Neutrophil (primary cell): ENCODE data around the gene AOPEP.

Experiments used
- H3K27ac ChIP-seq: fragments of 200-600 bp; sonication (generic); 2 replicates; pipeline ENCODE4 v1.5.1; 2016; ENCODE audit warnings: mild to moderate bottlenecking, moderate library complexity
- H3K27me3 ChIP-seq: fragments of 200-600 bp; sonication (generic); 2 replicates; pipeline ENCODE4 v1.6.0; 2016; ENCODE audit warnings: mild to moderate bottlenecking
- H3K36me3 ChIP-seq: fragments of 200-600 bp; sonication (generic); 2 replicates; pipeline ENCODE4 v1.5.1; 2017
- H3K4me1 ChIP-seq, 2 experiments: fragments of 200-600 bp in 1 of 2; sonication (generic) in 1 of 2; 1 replicate in 1 of 2; 2 replicates in 1 of 2; pipeline versions ENCODE4 v1.5.1 to v1.6.1; 2013 to 2016; ENCODE audit warnings: low read depth in 1 of 2, low read length in 1 of 2, mild to moderate bottlenecking in 1 of 2, moderate library complexity in 1 of 2; ENCODE audit not compliant: control insufficient read depth in 1 of 2, insufficient read depth in 1 of 2
- H3K4me3 ChIP-seq, 2 experiments: fragments of 200-600 bp in 1 of 2; sonication (generic) in 1 of 2; 1 replicate in 1 of 2; 2 replicates in 1 of 2; pipeline ENCODE4 v1.5.1; 2013 to 2016; ENCODE audit warnings: low read depth in 1 of 2, low read length in 1 of 2, mild to moderate bottlenecking in 1 of 2, moderate library complexity in 1 of 2
- H3K9me3 ChIP-seq: fragments of 200-600 bp; sonication (generic); 2 replicates; pipeline ENCODE4 v1.5.1; 2016
- TF ChIP-seq, protein P1 (sequence below): fragments of 200-600 bp; sonication (generic); IDR thresholded peaks from 2 replicates; pipeline ENCODE4 v1.5.1; 2016; ENCODE audit warnings: antibody characterized with exemption

The AOPEP gene

DNA sequence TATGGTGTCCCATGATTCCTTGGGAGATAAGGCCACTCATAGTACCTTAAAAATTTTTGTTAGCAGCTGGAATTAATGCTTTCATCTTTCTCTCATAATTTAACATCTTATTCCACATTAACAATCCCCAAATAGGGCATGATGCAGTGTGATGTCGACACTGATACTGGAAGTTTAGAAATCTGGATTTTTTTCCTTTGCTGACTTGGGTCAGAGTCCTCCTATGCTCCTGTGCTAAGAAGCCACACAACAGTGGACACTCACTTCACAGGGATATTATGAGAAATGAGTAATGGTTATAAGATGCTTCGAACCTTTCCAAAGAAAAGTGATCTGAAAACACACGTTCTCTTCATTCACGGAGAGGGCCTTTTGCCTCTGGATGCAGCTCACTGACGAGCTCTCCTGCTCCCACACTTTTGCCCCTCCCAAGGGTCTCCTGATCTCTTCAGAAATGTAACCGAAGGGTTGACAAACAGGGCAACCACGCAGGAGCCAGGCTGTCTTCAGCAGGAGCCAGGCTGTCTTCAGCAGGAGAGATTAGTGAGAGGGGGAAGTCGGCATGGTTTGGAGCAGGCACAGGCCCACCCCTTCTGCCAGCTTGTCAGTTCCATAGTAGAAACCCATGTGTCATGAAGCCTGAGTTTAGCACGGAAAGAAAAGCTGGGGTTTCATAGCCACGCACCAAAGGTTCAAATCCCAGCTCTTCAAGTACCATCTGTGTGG, 247.8 kb downstream of the AOPEP start:
- Histone ChIP-seq H3K27me3 (no peaks in the 10 kb centered on the region), H3K4me3 (no peak overlapping the region), H3K36me3 (no peaks in the 10 kb centered on the region), H3K9me3 (no peaks in the 10 kb centered on the region), H3K27ac (no peak overlapping the region), H3K4me1 (no peaks in the 10 kb centered on the region)
- TF ChIP-seq, protein P1, sequence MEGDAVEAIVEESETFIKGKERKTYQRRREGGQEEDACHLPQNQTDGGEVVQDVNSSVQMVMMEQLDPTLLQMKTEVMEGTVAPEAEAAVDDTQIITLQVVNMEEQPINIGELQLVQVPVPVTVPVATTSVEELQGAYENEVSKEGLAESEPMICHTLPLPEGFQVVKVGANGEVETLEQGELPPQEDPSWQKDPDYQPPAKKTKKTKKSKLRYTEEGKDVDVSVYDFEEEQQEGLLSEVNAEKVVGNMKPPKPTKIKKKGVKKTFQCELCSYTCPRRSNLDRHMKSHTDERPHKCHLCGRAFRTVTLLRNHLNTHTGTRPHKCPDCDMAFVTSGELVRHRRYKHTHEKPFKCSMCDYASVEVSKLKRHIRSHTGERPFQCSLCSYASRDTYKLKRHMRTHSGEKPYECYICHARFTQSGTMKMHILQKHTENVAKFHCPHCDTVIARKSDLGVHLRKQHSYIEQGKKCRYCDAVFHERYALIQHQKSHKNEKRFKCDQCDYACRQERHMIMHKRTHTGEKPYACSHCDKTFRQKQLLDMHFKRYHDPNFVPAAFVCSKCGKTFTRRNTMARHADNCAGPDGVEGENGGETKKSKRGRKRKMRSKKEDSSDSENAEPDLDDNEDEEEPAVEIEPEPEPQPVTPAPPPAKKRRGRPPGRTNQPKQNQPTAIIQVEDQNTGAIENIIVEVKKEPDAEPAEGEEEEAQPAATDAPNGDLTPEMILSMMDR, result no peak

DNA sequence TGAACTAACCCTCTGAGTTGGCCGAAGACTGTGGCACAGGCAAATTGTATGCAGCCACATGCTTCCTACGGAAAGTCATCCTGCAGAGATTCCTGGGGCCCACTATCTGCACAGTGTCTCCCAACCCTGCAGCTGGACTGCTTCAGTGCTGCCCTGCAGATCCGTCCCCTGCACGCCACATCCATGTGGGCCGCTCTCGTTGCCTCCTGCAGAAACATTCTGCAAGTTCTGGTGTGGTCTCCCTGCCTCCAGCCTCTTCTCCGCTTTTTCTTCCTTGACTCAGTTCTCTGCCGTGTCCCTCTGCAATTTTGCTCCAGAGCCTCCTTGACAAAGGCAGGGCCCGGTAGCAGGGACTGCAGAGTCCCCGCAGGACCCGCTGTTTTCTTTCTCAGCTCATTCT, 249.0 kb downstream of the AOPEP start:
- Histone ChIP-seq H3K27ac (no peak overlapping the region), H3K36me3 (no peaks in the 10 kb centered on the region), H3K27me3 (no peaks in the 10 kb centered on the region), H3K9me3 (no peaks in the 10 kb centered on the region), H3K4me1 (no peaks in the 10 kb centered on the region), H3K4me3 (no peak overlapping the region)
- TF ChIP-seq, protein P1, result no peak

DNA sequence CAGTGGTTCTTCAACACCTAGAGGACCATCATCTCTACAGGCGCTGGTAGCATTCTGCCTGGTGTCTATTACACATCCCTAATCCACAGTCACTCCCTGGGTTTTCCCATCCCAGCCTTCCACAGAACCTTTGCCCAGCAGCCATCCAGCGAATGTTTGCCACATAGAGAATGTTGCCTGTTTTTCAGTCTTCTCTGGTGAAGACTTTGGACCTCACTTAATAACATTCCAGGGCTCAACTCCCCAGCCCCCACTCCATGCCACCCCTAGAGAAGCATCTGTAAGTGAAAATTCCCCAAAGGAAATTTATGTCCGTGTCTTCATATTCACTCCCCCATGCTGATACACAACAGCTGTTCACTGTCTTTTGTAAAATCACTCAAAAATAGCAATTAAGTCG, 249.6 kb downstream of the AOPEP start:
- Histone ChIP-seq H3K27ac (no peak overlapping the region), H3K4me1 (no peaks in the 10 kb centered on the region), H3K27me3 (no peaks in the 10 kb centered on the region), H3K9me3 (no peaks in the 10 kb centered on the region), H3K36me3 (no peaks in the 10 kb centered on the region), H3K4me3 (no peak overlapping the region)
- TF ChIP-seq, protein P1, result no peak

DNA sequence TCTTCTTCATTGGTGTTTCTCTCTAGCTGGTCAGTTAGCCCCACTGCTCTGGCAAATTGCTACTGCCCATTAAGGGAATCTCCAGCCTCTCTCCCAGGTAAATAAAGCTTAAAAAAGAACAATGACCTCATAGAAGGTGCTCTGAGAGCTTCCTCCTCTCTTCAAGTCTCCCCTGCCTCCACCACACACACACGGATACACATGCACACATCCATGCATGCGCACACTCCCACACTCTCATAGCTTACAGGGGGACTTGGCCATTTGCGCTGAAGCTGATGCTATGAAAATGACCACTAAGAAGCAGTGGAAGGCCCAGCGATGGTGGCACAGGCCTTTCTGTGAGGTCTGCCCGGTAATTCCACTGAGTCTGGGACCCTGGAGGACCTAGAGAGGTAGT, 250.9 kb downstream of the AOPEP start:
- TF ChIP-seq, protein P1, result no peak
- Histone ChIP-seq H3K4me3 (no peak overlapping the region), H3K9me3 (no peaks in the 10 kb centered on the region), H3K36me3 (no peaks in the 10 kb centered on the region), H3K27ac (no peak overlapping the region), H3K27me3 (no peaks in the 10 kb centered on the region), H3K4me1 (no peaks in the 10 kb centered on the region)

DNA sequence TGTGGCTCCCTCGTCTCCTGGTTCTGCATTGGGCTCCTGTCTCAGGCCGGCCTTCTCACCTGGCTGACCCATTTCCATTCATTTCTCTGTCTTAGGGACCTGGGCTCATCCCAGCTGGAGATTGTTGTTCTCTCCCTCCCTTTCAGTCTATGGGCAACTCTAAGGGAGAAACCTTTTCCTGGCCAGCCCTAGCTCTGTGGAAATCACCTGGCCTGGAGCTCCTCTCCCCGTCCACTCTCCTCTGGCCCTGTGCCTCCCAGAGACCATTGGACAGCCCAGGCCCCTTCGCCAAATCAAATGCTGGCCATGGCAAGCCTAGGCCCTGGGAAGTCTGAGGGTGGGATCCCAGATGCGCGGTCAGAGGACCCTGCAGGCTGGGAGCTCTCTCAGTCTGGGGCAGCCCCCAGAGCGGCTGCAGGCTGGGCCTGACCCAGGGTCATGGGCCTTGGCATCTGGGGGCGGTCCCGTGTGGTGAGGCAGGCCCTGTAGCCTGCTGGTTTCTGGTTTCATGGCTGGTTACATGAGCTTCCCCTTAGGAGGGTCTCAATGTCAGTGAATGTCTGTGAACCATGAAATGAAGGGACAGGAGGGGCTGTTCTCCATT, 253.5 kb downstream of the AOPEP start:
- TF ChIP-seq, protein P1, result no peak
- no peaks in the 10 kb centered on the region for H3K27me3 ChIP-seq
- H3K27ac ChIP-seq, result no peak overlapping the region
- H3K36me3 ChIP-seq, result no peaks in the 10 kb centered on the region
- H3K4me1 ChIP-seq, result no peaks in the 10 kb centered on the region
- no peaks in the 10 kb centered on the region for H3K9me3 ChIP-seq
- H3K4me3 ChIP-seq, result no peak overlapping the region
